ENCODE data around the gene AHCTF1. TPM values are rescaled to one million over a fixed set of nuclear protein-coding genes. Genes with fewer than 3 reads are reported as not detected.
"Not testable (repeated sequence)": the region's sequence is repeated elsewhere in the genome, so short reads cannot be mapped to it uniquely, and the experiment has no call there.

The AHCTF1 gene
- total and polyA plus RNA-seq, 2 experiments from 2014 or later: 7.6 to 19.5 TPM

DNA sequence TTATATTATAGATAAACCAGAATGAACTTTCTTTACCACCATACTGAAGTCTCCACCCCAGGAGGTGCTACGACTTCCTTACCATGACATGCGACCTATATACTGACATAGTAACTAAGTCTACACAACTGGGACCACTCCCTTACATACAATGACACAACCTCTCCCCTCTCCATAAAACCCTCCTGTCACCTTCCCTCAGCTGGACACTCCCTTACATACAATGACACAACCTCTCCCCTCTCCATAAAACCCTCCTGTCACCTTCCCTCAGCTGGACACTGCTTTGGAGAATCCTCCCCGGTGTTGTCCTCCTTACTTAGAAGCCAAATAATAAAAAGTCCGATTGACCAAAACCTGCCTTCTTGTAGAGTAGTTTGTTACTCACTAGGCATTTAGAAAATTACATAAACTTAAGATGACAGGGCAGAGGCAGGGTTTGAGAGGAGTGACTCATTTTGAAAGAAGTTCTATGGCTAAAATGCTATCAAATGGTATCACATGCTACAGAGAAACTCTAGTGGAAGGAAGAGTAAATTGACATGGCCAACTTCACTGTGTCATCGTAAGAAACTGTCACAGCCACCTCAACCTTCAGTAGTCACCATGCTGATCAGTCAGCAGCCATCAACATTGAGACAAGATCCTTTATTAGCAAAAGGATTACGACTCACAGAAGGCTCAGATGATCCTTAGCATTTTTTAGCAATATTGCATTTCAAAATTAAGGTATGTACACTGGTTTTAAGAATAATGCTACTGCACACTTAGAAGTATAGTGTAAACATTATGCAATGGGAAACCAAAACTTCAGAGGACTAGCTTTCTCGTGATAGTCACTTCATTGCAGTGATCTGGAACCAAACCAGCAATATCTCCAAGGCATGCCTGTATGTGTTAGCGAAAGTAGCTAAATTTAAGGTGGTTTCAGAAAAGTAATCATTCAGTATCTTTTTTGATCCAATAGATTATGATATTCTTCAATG, 56.4 kb downstream of the AHCTF1 start:
- no peak overlapping the region for H2AFZ ChIP-seq
- no peaks in the 10 kb centered on the region for H3K9me2 ChIP-seq (ENCODE audit: insufficient read depth)
- H3F3A ChIP-seq (ENCODE audit: insufficient read depth): peaks cover 28% of the 10 kb centered on the region
- no peaks in the 10 kb centered on the region for H3K9me3 ChIP-seq (ENCODE audit: low read depth)
- H3K27me3 ChIP-seq (replicated peaks; ENCODE audit: insufficient read depth): no peaks in the 10 kb centered on the region
- in situ Hi-C loops (cut with MboI): no loop called here
- no peaks in the 10 kb centered on the region; the same call in 1 of the 2 replicates for H4K20me1 ChIP-seq (ENCODE audit: insufficient read depth)
- no peak overlapping the region for H3K9ac ChIP-seq
- DNase-seq: peak; percentile 83
- H3K79me2 ChIP-seq (ENCODE audit: insufficient read depth): peaks cover 57% of the 10 kb centered on the region
- H3K4me2 ChIP-seq (ENCODE audit: unreplicated experiment): peak overlapping the region; percentile 38
- no peak overlapping the region for H3K4me3 ChIP-seq
- 69 to 74% methylated on average over 8 of the region's 8 CpGs for WGBS, 2 experiments (ENCODE audit: low coverage in 1 of 2, low lambda C conversion rate in 2 of 2, missing lambda C conversion rate in 2 of 2)
- peak overlapping the region; percentile 58 for H3K27ac ChIP-seq
- H3K36me3 ChIP-seq (ENCODE audit: low read depth): peaks cover 18% of the 10 kb centered on the region
- H3K4me1 ChIP-seq (ENCODE audit: insufficient read depth): peaks cover 10% of the 10 kb centered on the region
- TF ChIP-seq EZH2phosphoT487 (IDR thresholded peaks at IDR 0.05; ENCODE audit: insufficient read depth, low read depth): no peak
- no peak for TF ChIP-seq EZH2 (IDR thresholded peaks at IDR 0.05; ENCODE audit: insufficient read depth, poor library complexity, severe bottlenecking)

DNA sequence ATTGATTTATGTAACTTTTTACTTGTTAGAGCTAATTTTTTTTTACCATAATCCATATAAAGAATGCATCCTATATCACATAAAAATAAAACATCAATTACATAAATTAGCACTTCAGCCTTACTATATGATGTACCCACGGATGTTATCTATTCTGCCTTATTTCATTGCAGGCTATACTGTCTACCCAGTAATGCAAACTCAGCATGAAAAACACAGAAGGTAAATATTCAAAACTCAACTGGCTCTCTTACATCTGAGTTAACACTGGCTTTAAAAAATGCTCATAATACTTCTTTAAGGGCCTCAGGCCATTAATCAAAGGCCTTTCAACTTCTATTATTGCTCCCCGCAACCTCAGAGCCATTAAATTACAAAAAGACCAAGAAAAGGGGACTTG, 65.8 kb downstream of the AHCTF1 start:
- Histone ChIP-seq H2AFZ (no peak overlapping the region), H3K4me1 (ENCODE audit: insufficient read depth) (no peaks in the 10 kb centered on the region), H3K27me3 (replicated peaks; ENCODE audit: insufficient read depth) (no peaks in the 10 kb centered on the region), H3K9me3 (ENCODE audit: low read depth) (no peaks in the 10 kb centered on the region), H3K79me2 (ENCODE audit: insufficient read depth) (peaks cover 36% of the 10 kb centered on the region), H3K4me2 (ENCODE audit: unreplicated experiment) (no peak overlapping the region), H4K20me1 (ENCODE audit: insufficient read depth) (no peaks in the 10 kb centered on the region), H3F3A (ENCODE audit: insufficient read depth) (peaks cover 4% of the 10 kb centered on the region; the same call in 1 of the 2 replicates), H3K36me3 (ENCODE audit: low read depth) (peaks cover 27% of the 10 kb centered on the region), H3K9me2 (ENCODE audit: insufficient read depth) (no peaks in the 10 kb centered on the region), H3K27ac (no peak overlapping the region), H3K9ac (no peak overlapping the region), H3K4me3 (no peak overlapping the region)
- 94 to 98% methylated on average over 2 of the region's 2 CpGs for WGBS, 2 experiments (ENCODE audit: low coverage in 1 of 2, low lambda C conversion rate in 2 of 2, missing lambda C conversion rate in 2 of 2)
- in situ Hi-C loops (cut with MboI): no loop called here
- TF ChIP-seq EZH2phosphoT487 (IDR thresholded peaks at IDR 0.05; ENCODE audit: insufficient read depth, low read depth) (no peak), EZH2 (IDR thresholded peaks at IDR 0.05; ENCODE audit: insufficient read depth, poor library complexity, severe bottlenecking) (no peak)
- DNase-seq: no peak

DNA sequence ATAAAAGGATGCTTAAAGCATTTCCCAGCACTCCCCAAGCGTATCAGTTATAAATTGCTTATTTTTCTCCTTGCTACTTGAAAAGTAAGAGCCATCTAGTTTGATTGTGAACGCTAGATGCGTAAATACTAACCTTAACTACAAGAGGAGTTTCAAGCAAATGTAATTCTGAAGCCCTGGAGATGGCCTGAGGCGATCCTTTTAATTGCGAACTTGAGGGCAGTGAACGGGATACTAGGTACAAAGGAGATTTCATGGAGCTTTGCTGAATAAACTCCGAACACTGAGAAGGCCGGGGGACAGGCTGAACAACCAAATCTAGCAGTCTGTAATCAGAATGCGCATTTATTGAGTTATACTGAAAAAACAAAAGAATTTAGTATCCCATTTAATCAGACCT, 68.0 kb downstream of the AHCTF1 start:
- Histone ChIP-seq H3K79me2 (ENCODE audit: insufficient read depth) (peaks cover 19% of the 10 kb centered on the region; the same call in 1 of the 2 replicates), H3K36me3 (ENCODE audit: low read depth) (peaks cover 40% of the 10 kb centered on the region)
- H2AFZ ChIP-seq; H3K27me3 ChIP-seq (replicated peaks; ENCODE audit: insufficient read depth); H3K4me1 ChIP-seq (ENCODE audit: insufficient read depth); H3K27ac ChIP-seq; DNase-seq; H4K20me1 ChIP-seq (ENCODE audit: insufficient read depth); H3K4me2 ChIP-seq (ENCODE audit: unreplicated experiment); H3K9me2 ChIP-seq (ENCODE audit: insufficient read depth); H3F3A ChIP-seq (ENCODE audit: insufficient read depth); H3K9ac ChIP-seq; H3K9me3 ChIP-seq (ENCODE audit: low read depth); H3K4me3 ChIP-seq; in situ Hi-C loops (cut with MboI): not testable (repeated sequence)
- 92 to 93% methylated on average over 9 of the region's 9 CpGs for WGBS, 2 experiments (ENCODE audit: low coverage in 1 of 2, low lambda C conversion rate in 2 of 2, missing lambda C conversion rate in 2 of 2)

DNA sequence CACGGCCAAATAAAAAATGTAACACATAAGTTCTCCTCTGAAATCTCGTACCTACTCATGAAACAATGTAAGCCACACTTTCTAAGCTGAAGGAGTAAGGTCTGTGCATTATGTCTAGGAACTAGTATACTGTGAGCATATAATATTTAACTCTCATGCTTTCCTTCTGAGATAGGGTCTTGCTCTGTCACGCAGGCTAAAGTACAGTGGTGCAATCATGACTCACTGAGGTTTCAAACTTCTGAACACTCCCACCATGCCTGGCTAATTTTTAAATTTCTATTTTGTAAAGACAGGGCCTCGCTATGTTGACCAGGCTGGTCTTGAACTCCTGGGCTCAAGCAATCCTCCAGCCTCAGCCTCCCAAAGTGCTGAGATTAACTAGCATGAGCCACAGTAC, 71.3 kb downstream of the AHCTF1 start:
- H3K27ac ChIP-seq: no peak overlapping the region
- H2AFZ ChIP-seq: no peak overlapping the region
- peaks cover 63% of the 10 kb centered on the region for H3K36me3 ChIP-seq (ENCODE audit: low read depth)
- in situ Hi-C loops (cut with MboI): no loop called here
- H3K79me2 ChIP-seq (ENCODE audit: insufficient read depth): 0 out of 2 replicates have a peak, but pooled peaks cover 21% of the 10 kb centered on the region
- H3K27me3 ChIP-seq (replicated peaks; ENCODE audit: insufficient read depth): no peaks in the 10 kb centered on the region
- no peaks in the 10 kb centered on the region for H3F3A ChIP-seq (ENCODE audit: insufficient read depth)
- H3K9me2 ChIP-seq (ENCODE audit: insufficient read depth): no peaks in the 10 kb centered on the region
- no peak overlapping the region for H3K4me2 ChIP-seq (ENCODE audit: unreplicated experiment)
- no peak for TF ChIP-seq EZH2 (IDR thresholded peaks at IDR 0.05; ENCODE audit: insufficient read depth, poor library complexity, severe bottlenecking)
- no peaks in the 10 kb centered on the region for H3K9me3 ChIP-seq (ENCODE audit: low read depth)
- H4K20me1 ChIP-seq (ENCODE audit: insufficient read depth): no peaks in the 10 kb centered on the region
- no peak for DNase-seq
- WGBS, 2 experiments (ENCODE audit: low coverage in 1 of 2, low lambda C conversion rate in 2 of 2, missing lambda C conversion rate in 2 of 2): 97 to 98% methylated on average over 4 of the region's 4 CpGs
- no peak overlapping the region for H3K9ac ChIP-seq
- H3K4me3 ChIP-seq: no peak overlapping the region
- no peaks in the 10 kb centered on the region for H3K4me1 ChIP-seq (ENCODE audit: insufficient read depth)

Data from GM23248 (cell line).